Peyer's patch (tissue), 4 donors: Measurements from ENCODE around the gene GABARAP. TPM values are rescaled to one million over a fixed set of nuclear protein-coding genes. Genes with fewer than 3 reads are reported as not detected.

ENCODE experiments used
- DNase-seq, 3 donors: peaks; one replicate each; pipeline ENCODE4 v3.0.0-alpha.2; 2017 to 2019
- H3K27ac ChIP-seq, 4 donors: fragments of 200-600 bp; sonication (generic); one replicate each; pipeline ENCODE4 v1.5.1; 2016 to 2019
- H3K27me3 ChIP-seq, 2 donors: fragments of 200-600 bp; sonication (generic); one replicate each; pipeline ENCODE4 v1.5.1; 2019
- H3K36me3 ChIP-seq, 3 donors: fragments of 200-600 bp; sonication (generic); one replicate each; pipeline ENCODE4 v1.5.1; 2016 to 2019
- H3K4me1 ChIP-seq, 4 donors: fragments of 200-600 bp; sonication (generic); one replicate each; pipeline ENCODE4 v1.5.1; 2016 to 2019
- H3K4me3 ChIP-seq, 4 donors: fragments of 200-600 bp; sonication (generic); 1 replicate in 3 of 4; 2 replicates in 1 of 4; pipeline ENCODE4 v1.5.1; 2016 to 2019; ENCODE audit warnings: mild to moderate bottlenecking in 1 of 4
- H3K9me3 ChIP-seq, 4 donors: fragments of 200-600 bp; sonication (generic); one replicate each; pipeline ENCODE4 v1.5.1; 2016 to 2019; ENCODE audit warnings: mild to moderate bottlenecking in 1 of 4
- POLR2A ChIP-seq, 2 donors: fragments of 450-650 bp; IDR thresholded peaks; one replicate each; pipeline ENCODE4 v1.5.1; 2017; ENCODE audit warnings: antibody characterized with exemption in 2 of 2, mild to moderate bottlenecking in 2 of 2, moderate library complexity in 2 of 2
- total RNA-seq, 4 donors: library from RNA; depleted of rRNA; stranded (reverse); fragments of >200 nt; gene quantifications; one replicate each; pipeline ENCODE4 v1.1.0, GENCODE V29; 2016
- TF ChIP-seq, protein P1 (sequence below), 6 experiments: fragments of 450-650 bp in 4 of 6; fragments of 200-600 bp in 2 of 6; sonication (generic) in 1 of 6; IDR thresholded peaks; one replicate each; pipeline ENCODE4 v1.5.1; 2017 to 2019; ENCODE audit warnings: antibody characterized with exemption in 6 of 6, mild to moderate bottlenecking in 3 of 6, moderate library complexity in 1 of 6

GABARAP gene
- total RNA-seq, 4 donors from 2014 or later, result 288 to 521 (median 367) TPM

DNA sequence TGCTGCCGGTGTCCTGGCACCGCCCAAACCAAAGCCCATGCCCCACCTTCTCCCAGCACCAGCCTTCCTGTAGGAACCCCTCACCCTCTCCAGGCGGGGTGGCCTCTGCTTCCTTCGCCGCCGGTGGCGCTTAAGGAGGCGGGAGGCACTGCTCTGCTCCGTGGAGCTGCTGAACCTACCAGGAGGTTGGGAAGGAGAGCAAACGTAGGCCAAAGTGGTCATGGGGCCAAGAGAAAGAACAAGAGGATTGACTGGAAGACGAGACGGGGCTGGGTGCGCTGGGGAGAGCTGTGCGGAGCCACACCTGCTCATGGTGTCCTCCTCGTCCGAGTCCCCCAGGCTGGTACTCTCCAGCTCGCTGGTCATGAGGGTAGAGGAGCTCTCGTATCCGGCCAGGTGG lies 12.7 kb downstream of the GABARAP start:
- no peak for TF ChIP-seq POLR2A (IDR thresholded peaks at IDR 0.05)
- TF ChIP-seq, protein P1, sequence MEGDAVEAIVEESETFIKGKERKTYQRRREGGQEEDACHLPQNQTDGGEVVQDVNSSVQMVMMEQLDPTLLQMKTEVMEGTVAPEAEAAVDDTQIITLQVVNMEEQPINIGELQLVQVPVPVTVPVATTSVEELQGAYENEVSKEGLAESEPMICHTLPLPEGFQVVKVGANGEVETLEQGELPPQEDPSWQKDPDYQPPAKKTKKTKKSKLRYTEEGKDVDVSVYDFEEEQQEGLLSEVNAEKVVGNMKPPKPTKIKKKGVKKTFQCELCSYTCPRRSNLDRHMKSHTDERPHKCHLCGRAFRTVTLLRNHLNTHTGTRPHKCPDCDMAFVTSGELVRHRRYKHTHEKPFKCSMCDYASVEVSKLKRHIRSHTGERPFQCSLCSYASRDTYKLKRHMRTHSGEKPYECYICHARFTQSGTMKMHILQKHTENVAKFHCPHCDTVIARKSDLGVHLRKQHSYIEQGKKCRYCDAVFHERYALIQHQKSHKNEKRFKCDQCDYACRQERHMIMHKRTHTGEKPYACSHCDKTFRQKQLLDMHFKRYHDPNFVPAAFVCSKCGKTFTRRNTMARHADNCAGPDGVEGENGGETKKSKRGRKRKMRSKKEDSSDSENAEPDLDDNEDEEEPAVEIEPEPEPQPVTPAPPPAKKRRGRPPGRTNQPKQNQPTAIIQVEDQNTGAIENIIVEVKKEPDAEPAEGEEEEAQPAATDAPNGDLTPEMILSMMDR (IDR thresholded peaks at IDR 0.05), result no peak
- DNase-seq, result no peak
- no peaks in the 10 kb centered on the region for H3K27me3 ChIP-seq
- no peak overlapping the region for H3K4me3 ChIP-seq
- no peak overlapping the region for H3K27ac ChIP-seq
- H3K4me1 ChIP-seq, result peaks cover 0 to 18% (median 7%) of the 10 kb centered on the region in 4 donors
- H3K36me3 ChIP-seq, result peaks cover 0 to 58% (median 0%) of the 10 kb centered on the region in 3 donors
- H3K9me3 ChIP-seq, result no peaks in the 10 kb centered on the region

DNA sequence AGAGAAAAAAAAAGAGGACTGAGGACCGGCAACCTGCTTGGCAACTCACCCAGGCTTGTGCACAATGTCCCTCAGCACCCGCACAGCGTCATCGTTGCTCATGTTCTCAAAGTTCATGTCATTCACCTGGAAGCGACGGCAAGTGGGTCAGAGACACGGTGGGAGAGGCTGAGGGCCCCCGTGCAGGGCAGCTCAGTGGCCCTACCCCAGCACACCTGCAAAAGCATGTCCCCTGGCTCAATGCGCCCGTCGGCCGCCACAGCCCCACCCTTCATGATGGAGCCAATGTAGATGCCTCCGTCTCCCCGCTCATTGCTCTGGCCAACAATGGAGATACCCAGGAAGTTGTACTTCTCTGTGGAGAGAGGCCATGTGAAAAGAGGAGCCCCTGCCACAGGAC lies 13.3 kb downstream of the GABARAP start:
- peaks cover 0 to 64% (median 0%) of the 10 kb centered on the region in 3 donors for H3K36me3 ChIP-seq
- H3K9me3 ChIP-seq, result no peaks in the 10 kb centered on the region
- no peak for DNase-seq
- H3K4me1 ChIP-seq, result peaks cover 0 to 18% (median 7%) of the 10 kb centered on the region in 4 donors
- H3K27me3 ChIP-seq, result no peaks in the 10 kb centered on the region
- H3K27ac ChIP-seq, result peak overlapping the region in 1 of 4 donors; percentile 30
- H3K4me3 ChIP-seq, result no peak overlapping the region
- TF ChIP-seq, protein P1 (IDR thresholded peaks at IDR 0.05), result no peak
- TF ChIP-seq POLR2A (IDR thresholded peaks at IDR 0.05), result no peak

DNA sequence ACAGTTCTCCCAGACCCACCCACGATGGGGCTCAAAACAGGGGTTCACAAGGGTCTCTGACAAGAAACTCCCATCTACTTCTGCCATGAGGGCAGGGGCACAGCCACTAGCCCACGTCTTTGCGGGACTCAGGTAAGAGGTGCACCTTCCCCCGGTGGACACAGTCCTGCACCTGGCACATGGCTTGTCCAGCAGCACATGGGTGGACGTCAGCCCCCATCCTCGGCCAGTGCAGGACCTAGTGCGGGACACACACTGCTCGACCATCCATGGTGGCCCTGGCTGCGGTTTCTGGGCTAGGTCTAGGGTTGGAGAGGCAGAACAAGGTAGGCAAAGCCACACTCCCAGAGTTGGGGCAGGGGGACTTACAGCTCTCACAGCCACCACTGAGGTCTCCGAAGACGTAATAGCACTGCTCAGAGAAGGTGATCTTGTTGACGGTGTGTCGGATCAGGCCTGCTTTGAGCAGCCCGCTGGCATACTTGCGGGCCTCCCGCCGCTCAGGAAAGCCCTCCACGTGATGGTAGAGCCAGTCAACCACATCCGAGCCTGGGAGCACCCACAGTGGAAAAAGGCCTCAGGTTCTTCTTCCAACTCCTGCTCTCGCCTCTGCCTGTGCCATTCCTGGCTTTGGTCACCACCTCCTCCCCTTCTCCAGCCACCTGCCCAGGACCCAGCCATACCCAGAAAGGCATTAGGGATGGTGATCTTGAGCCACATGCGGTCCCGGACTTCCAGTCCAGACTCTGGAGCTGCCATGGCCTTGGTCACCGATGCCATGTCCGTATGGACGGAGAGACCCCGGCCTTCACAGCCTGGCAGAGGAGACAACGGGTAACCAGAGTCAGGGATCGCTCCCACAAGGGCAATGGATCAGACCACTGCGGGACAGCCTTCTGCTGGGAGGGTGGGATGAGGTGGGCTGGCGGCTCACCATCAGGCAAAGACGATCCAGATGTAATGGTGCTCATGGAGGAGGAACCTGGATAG lies 15.2 kb downstream of the GABARAP start:
- H3K27me3 ChIP-seq, result no peaks in the 10 kb centered on the region
- no peak overlapping the region for H3K4me3 ChIP-seq
- peaks cover 0 to 2% (median 0%) of the 10 kb centered on the region in 4 donors for H3K4me1 ChIP-seq
- no peak for TF ChIP-seq POLR2A (IDR thresholded peaks at IDR 0.05)
- TF ChIP-seq, protein P1 (IDR thresholded peaks at IDR 0.05), result no peak
- H3K27ac ChIP-seq, result peak overlapping the region in 1 of 4 donors; percentile 36
- DNase-seq, result peak in 1 of 3 donors; percentile 46
- no peaks in the 10 kb centered on the region for H3K9me3 ChIP-seq
- peaks cover 0 to 83% (median 0%) of the 10 kb centered on the region in 3 donors for H3K36me3 ChIP-seq

DNA sequence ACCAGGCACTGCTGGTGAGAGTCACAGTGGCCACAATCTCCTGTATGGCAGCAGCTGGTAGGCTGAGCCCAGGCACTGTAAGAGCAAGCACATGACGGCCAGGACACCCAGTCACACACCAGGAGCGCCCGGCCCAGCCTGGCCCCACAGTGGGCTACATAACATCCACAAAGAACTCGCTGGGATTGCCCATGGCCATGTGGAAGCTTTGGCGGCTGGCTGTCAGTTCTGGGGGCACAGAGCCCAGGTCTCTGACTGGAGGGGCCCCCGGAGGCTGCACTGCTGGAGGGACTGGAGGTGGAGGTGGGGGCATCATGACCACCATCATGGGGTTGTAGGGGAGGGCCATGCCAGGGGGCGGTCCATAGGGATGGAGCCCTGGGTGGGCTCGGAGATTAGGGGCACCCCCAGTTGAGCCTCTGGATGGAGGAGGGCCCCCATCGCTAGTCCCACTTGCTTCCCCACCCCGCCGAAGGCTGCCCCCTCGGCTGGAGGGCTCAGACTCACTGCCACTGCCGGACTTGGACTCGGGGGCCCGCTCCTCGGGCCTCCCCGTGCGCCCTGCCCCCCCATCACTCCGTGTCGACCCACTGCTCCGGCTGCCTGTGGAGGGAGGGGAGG lies 16.4 kb downstream of the GABARAP start:
- no peak overlapping the region for H3K27ac ChIP-seq
- no peak for DNase-seq
- H3K9me3 ChIP-seq, result no peaks in the 10 kb centered on the region
- TF ChIP-seq POLR2A (IDR thresholded peaks at IDR 0.05), result no peak
- TF ChIP-seq, protein P1 (IDR thresholded peaks at IDR 0.05), result no peak
- peaks cover 0 to 13% (median 3%) of the 10 kb centered on the region in 4 donors for H3K4me1 ChIP-seq
- H3K27me3 ChIP-seq, result no peaks in the 10 kb centered on the region
- peaks cover 0 to 89% (median 0%) of the 10 kb centered on the region in 3 donors for H3K36me3 ChIP-seq
- H3K4me3 ChIP-seq, result no peak overlapping the region

DNA sequence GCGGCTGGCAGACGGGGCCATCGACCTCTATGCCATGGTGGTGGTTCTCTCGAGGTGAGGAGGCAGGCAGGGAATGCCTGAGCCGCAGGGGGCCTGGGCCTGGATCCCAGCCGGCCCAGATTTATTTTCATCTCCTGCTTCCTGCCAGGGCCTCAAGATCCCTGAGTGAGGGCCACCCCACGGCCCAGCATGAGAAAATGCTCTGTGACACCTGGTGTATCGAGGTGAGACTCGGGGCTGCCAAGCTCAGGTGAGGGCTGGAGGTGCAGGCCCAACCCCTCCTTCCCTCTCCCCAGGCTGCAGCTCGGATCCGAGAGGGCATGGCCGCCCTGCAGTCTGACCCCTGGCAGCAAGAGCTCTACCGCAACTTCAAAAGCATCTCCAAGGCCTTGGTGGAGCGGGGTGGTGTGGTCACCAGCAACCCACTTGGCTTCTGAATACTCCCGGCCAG lies 17.6 kb downstream of the GABARAP start:
- Histone ChIP-seq H3K27ac (peak overlapping the region in 1 of 4 donors; percentile 100), H3K36me3 (peaks cover 0 to 78% (median 0%) of the 10 kb centered on the region in 3 donors), H3K4me3 (no peak overlapping the region), H3K4me1 (peaks cover 0 to 18% (median 5%) of the 10 kb centered on the region in 4 donors), H3K27me3 (no peaks in the 10 kb centered on the region), H3K9me3 (no peaks in the 10 kb centered on the region)
- no peak for DNase-seq
- TF ChIP-seq POLR2A (IDR thresholded peaks at IDR 0.05), result no peak
